ENCODE data around the gene CCDC9.
"Not testable (repeated sequence)": the region's sequence is repeated elsewhere in the genome, so short reads cannot be mapped to it uniquely, and the experiment has no call there.

The CCDC9 gene

GRCh38 chr19:47232422-47233211 lies 23.7 kb upstream of the CCDC9 start:
- no peak for DNase-seq (ENCODE audit: low read depth in 2 of 2)

- no peak for DNase-seq (ENCODE audit: low read depth in 2 of 2)
These were observed 20.2 kb upstream of the CCDC9 start for GRCh38 chr19:47236072-47236675.

- no peak for DNase-seq (ENCODE audit: low read depth in 2 of 2)
These were observed 17.2 kb upstream of the CCDC9 start for GRCh38 chr19:47239152-47239551.

- DNase-seq (ENCODE audit: low read depth in 2 of 2) = peak in 1 of 2 donors; percentile 35
These were observed 16.6 kb upstream of the CCDC9 start for GRCh38 chr19:47239610-47240296.

GRCh38 chr19:47240556-47240955 lies 15.8 kb upstream of the CCDC9 start:
- no peak for DNase-seq (ENCODE audit: low read depth in 2 of 2)

GRCh38 chr19:47240996-47241918 lies 15.1 kb upstream of the CCDC9 start:
- DNase-seq (ENCODE audit: low read depth in 2 of 2) = peak; percentile 70 to 75

- DNase-seq (ENCODE audit: low read depth in 2 of 2) = no peak
These were observed 14.3 kb upstream of the CCDC9 start for GRCh38 chr19:47241919-47242577.

- DNase-seq (ENCODE audit: low read depth in 2 of 2) = no peak
These were observed 13.0 kb upstream of the CCDC9 start for GRCh38 chr19:47243364-47243775.

GRCh38 chr19:47243776-47244547 lies 12.4 kb upstream of the CCDC9 start:
- DNase-seq (ENCODE audit: low read depth in 2 of 2) = peak; percentile 79 to 86

GRCh38 chr19:47247308-47247990 lies 8.9 kb upstream of the CCDC9 start:
- DNase-seq (ENCODE audit: low read depth in 2 of 2) = peak; percentile 48 to 51

- DNase-seq (ENCODE audit: low read depth in 2 of 2) = not testable (repeated sequence)
These were observed 3.3 kb upstream of the CCDC9 start for GRCh38 chr19:47253016-47253415.

- DNase-seq (ENCODE audit: low read depth in 2 of 2) = no peak
These were observed 2.9 kb upstream of the CCDC9 start for GRCh38 chr19:47253467-47253881.

GRCh38 chr19:47253970-47254369 lies 2.4 kb upstream of the CCDC9 start:
- DNase-seq (ENCODE audit: low read depth in 2 of 2) = no peak

GRCh38 chr19:47256693-47257410 lies 527 bp downstream of the CCDC9 start:
- DNase-seq (ENCODE audit: low read depth in 2 of 2) = peak; percentile 99

- no peak for DNase-seq (ENCODE audit: low read depth in 2 of 2)
These were observed 1.3 kb downstream of the CCDC9 start for GRCh38 chr19:47257411-47258169.

GRCh38 chr19:47258434-47258833 lies 2.1 kb downstream of the CCDC9 start:
- DNase-seq (ENCODE audit: low read depth in 2 of 2) = no peak

- no peak for DNase-seq (ENCODE audit: low read depth in 2 of 2)
These were observed 2.7 kb downstream of the CCDC9 start for GRCh38 chr19:47258895-47259555.

- DNase-seq (ENCODE audit: low read depth in 2 of 2) = no peak
These were observed 4.2 kb downstream of the CCDC9 start for GRCh38 chr19:47260476-47260875.
